GM23338 (cell line): ENCODE data around the gene PPM1H. TPM values are rescaled to one million over a fixed set of nuclear protein-coding genes. Genes with fewer than 3 reads are reported as not detected.

Source experiments
- ATAC-seq: fragments of 200-7000 bp; cut with Tn5 transposase; 3 replicates; pipeline ENCODE4 v1.9.1; 2020
- DNase-seq: peaks from one replicate; pipeline ENCODE4 v3.0.0-alpha.2; 2015; ENCODE audit warnings: low spot score
- H2AFZ ChIP-seq: fragments of 200-600 bp; sonication (generic); 2 replicates; pipeline ENCODE4 v1.8.0; 2016; ENCODE audit warnings: antibody characterized with exemption, mild to moderate bottlenecking, moderate library complexity
- H3F3A ChIP-seq: fragments of 200-600 bp; sonication (generic); replicated peaks from 2 replicates; pipeline ENCODE4 v1.8.0; 2017; ENCODE audit warnings: antibody characterized with exemption, mixed run types, low read depth
- H3K27ac ChIP-seq: fragments of 200-600 bp; sonication (generic); 2 replicates; pipeline ENCODE4 v1.6.1; 2016; ENCODE audit warnings: low read depth
- H3K27me3 ChIP-seq: fragments of 200-600 bp; sonication (generic); 2 replicates; pipeline ENCODE4 v1.8.0; 2016; ENCODE audit warnings: mild to moderate bottlenecking, mixed run types, moderate library complexity; ENCODE audit not compliant: insufficient read depth
- H3K36me3 ChIP-seq: fragments of 200-600 bp; sonication (generic); 2 replicates; pipeline ENCODE4 v1.8.0; 2016; ENCODE audit warnings: mild to moderate bottlenecking; ENCODE audit not compliant: insufficient read depth
- H3K4me1 ChIP-seq: fragments of 200-600 bp; sonication (generic); 2 replicates; pipeline ENCODE4 v1.8.0; 2016; ENCODE audit warnings: mild to moderate bottlenecking, moderate library complexity; ENCODE audit not compliant: insufficient read depth
- H3K4me2 ChIP-seq: fragments of 200-600 bp; sonication (generic); 2 replicates; pipeline ENCODE4 v1.7.1; 2017; ENCODE audit warnings: mixed run types
- H3K4me3 ChIP-seq: fragments of 200-600 bp; sonication (generic); 2 replicates; pipeline ENCODE4 v1.6.1; 2016; ENCODE audit warnings: mixed run types
- H3K79me2 ChIP-seq: fragments of 200-600 bp; sonication (generic); replicated peaks from 2 replicates; pipeline ENCODE4 v1.8.0; 2017; ENCODE audit warnings: mild to moderate bottlenecking; ENCODE audit not compliant: insufficient read depth
- H3K9me2 ChIP-seq: fragments of 200-600 bp; sonication (generic); 2 replicates; pipeline ENCODE4 v1.8.0; 2017; ENCODE audit not compliant: insufficient read depth
- H4K20me1 ChIP-seq: fragments of 200-600 bp; sonication (generic); replicated peaks from 2 replicates; pipeline ENCODE4 v1.8.0; 2017; ENCODE audit warnings: mild to moderate bottlenecking; ENCODE audit not compliant: insufficient read depth
- H3K27ac Mint-ChIP-seq: 2 replicates; pipeline ENCODE4 v1.8.0; 2020; ENCODE audit warnings: inconsistent platforms, mild to moderate bottlenecking, moderate library complexity, mixed read lengths
- H3K27me3 Mint-ChIP-seq: 3 replicates; pipeline ENCODE4 v1.8.0; 2022; ENCODE audit warnings: low read depth, mild to moderate bottlenecking, moderate library complexity, mixed read lengths, inconsistent platforms; ENCODE audit not compliant: insufficient read depth, poor library complexity
- H3K36me3 Mint-ChIP-seq: 3 replicates; pipeline ENCODE4 v1.8.0; 2021; ENCODE audit warnings: low read depth, mild to moderate bottlenecking, inconsistent platforms, moderate library complexity, mixed read lengths
- H3K4me1 Mint-ChIP-seq: 3 replicates; pipeline ENCODE4 v1.8.0; 2020; ENCODE audit warnings: mild to moderate bottlenecking, inconsistent platforms, mixed read lengths
- H3K4me3 Mint-ChIP-seq: 3 replicates; pipeline ENCODE4 v1.8.0; 2021; ENCODE audit warnings: moderate library complexity, mild to moderate bottlenecking, inconsistent platforms, mixed read lengths
- H3K9me3 Mint-ChIP-seq: 3 replicates; pipeline ENCODE4 v1.8.0; 2020; ENCODE audit warnings: moderate library complexity, mild to moderate bottlenecking, inconsistent platforms, mixed read lengths
- CREB1 ChIP-seq: fragments of 250-450 bp; sonication (Bioruptor Pico); IDR thresholded peaks from 2 replicates; pipeline ENCODE4 v1.5.0; 2020; ENCODE audit warnings: low read depth, mild to moderate bottlenecking, moderate library complexity
- CTCF ChIP-seq, 2 experiments: fragments of 200-600 bp in 1 of 2; sonication (generic) in 1 of 2; conservative IDR thresholded peaks; 2 replicates each; pipeline versions ENCODE4 v1.5.1 to v1.6.1; 2016 to 2017; ENCODE audit warnings: antibody characterized with exemption in 2 of 2, low read depth in 2 of 2, mild to moderate bottlenecking in 2 of 2, moderate library complexity in 1 of 2
- EZH2 ChIP-seq: fragments of 200-600 bp; sonication (generic); IDR thresholded peaks from one replicate; pipeline ENCODE4 v1.8.0; 2017; ENCODE audit warnings: antibody characterized with exemption, mild to moderate bottlenecking, low read depth; ENCODE audit not compliant: unreplicated experiment
- EZH2phosphoT487 ChIP-seq: fragments of 200-600 bp; sonication (generic); IDR thresholded peaks from one replicate; pipeline ENCODE4 v1.8.1; 2018; ENCODE audit warnings: antibody characterized with exemption; ENCODE audit not compliant: unreplicated experiment
- JUNB ChIP-seq: IDR thresholded peaks from one replicate; pipeline ENCODE4 v1.6.1; 2016; ENCODE audit warnings: antibody characterized with exemption; ENCODE audit not compliant: unreplicated experiment
- NANOG ChIP-seq: IDR thresholded peaks from 2 replicates; pipeline ENCODE4 v1.6.1; 2016; ENCODE audit warnings: antibody characterized with exemption, borderline replicate concordance
- POLR2AphosphoS5 ChIP-seq: IDR thresholded peaks from 2 replicates; pipeline ENCODE4 v1.6.1; 2016; ENCODE audit warnings: antibody characterized with exemption, low read depth
- ZNF114 ChIP-seq: fragments of 250-450 bp; sonication (Bioruptor Pico); IDR thresholded peaks from 2 replicates; pipeline ENCODE4 v1.5.0; 2020; ENCODE audit warnings: mild to moderate bottlenecking, moderate library complexity
- ZNF331 ChIP-seq: fragments of 250-450 bp; sonication (Bioruptor Pico); IDR thresholded peaks from 2 replicates; pipeline ENCODE4 v1.5.0; 2020; ENCODE audit warnings: low read depth, mild to moderate bottlenecking, moderate library complexity
- ZNF462 ChIP-seq: fragments of 250-450 bp; sonication (Bioruptor Pico); IDR thresholded peaks from 2 replicates; pipeline ENCODE4 v1.5.0; 2020; ENCODE audit warnings: mild to moderate bottlenecking, moderate library complexity
- polyA plus RNA-seq: library from polyadenylated mRNA; unstranded; fragments of >200 nt; fragmentation: Nextera tagmentation; extraction: Ambion mirVana; gene quantifications from 2 replicates; pipeline ENCODE4 v1.2.1, GENCODE V29; 2016
- total RNA-seq: library from RNA; depleted of rRNA; stranded (reverse); fragments of >200 nt; shearing (Covaris generic); gene quantifications from 2 replicates; pipeline ENCODE4 v1.2.3, GENCODE V29; 2014
- TF ChIP-seq, protein P1 (sequence below): IDR thresholded peaks from 2 replicates; pipeline ENCODE4 v1.6.1; 2016; ENCODE audit warnings: antibody characterized with exemption
- TF ChIP-seq, protein P2 (sequence below): IDR thresholded peaks from one replicate; pipeline ENCODE4 v1.6.1; 2018; ENCODE audit warnings: antibody characterized with exemption; ENCODE audit not compliant: unreplicated experiment

Gene PPM1H
- total and polyA plus RNA-seq, 2 experiments from 2014 or later = 11.4 to 41.2 TPM

DNA sequence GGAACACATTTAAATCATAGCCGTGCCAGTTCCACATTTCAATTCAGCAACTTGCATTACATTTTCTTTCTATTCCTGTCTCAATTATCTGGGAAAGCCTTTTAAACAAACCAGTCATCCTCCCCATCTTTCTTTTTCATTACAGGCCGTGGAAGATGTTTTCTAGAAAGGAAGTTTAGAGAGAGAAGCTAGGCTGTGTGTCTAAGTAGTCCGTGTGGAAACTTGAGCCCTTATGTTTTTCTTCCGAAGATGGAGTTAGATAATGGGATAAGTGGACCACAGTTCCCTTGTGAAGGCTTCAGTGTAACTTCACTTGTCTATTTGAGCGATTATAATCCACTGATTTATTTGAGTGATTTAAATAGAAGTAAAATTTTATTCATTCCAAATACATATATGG lies 12.4 kb upstream of the PPM1H start:
- H3K9me2 ChIP-seq = no peaks in the 10 kb centered on the region
- Mint-ChIP-seq H3K27me3 (no peaks in the 10 kb centered on the region), H3K27ac (no peak overlapping the region)

More for the DNA sequence above, 12.4 kb upstream of the PPM1H start:
- TF ChIP-seq NANOG (no peak), ZNF114 (no peak), ZNF462 (CRISPR knock-in tag) (no peak), EZH2phosphoT487 (no peak), CTCF (conservative IDR thresholded peaks at IDR 0.05; ENCODE audit: low read depth in 2 of 2) (no peak), JUNB (no peak), EZH2 (no peak), CREB1 (CRISPR knock-in tag) (no peak), ZNF331 (CRISPR knock-in tag) (no peak), POLR2AphosphoS5 (no peak)
- TF ChIP-seq, protein P1, sequence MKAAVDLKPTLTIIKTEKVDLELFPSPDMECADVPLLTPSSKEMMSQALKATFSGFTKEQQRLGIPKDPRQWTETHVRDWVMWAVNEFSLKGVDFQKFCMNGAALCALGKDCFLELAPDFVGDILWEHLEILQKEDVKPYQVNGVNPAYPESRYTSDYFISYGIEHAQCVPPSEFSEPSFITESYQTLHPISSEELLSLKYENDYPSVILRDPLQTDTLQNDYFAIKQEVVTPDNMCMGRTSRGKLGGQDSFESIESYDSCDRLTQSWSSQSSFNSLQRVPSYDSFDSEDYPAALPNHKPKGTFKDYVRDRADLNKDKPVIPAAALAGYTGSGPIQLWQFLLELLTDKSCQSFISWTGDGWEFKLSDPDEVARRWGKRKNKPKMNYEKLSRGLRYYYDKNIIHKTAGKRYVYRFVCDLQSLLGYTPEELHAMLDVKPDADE = no peak
- TF ChIP-seq, protein P2, sequence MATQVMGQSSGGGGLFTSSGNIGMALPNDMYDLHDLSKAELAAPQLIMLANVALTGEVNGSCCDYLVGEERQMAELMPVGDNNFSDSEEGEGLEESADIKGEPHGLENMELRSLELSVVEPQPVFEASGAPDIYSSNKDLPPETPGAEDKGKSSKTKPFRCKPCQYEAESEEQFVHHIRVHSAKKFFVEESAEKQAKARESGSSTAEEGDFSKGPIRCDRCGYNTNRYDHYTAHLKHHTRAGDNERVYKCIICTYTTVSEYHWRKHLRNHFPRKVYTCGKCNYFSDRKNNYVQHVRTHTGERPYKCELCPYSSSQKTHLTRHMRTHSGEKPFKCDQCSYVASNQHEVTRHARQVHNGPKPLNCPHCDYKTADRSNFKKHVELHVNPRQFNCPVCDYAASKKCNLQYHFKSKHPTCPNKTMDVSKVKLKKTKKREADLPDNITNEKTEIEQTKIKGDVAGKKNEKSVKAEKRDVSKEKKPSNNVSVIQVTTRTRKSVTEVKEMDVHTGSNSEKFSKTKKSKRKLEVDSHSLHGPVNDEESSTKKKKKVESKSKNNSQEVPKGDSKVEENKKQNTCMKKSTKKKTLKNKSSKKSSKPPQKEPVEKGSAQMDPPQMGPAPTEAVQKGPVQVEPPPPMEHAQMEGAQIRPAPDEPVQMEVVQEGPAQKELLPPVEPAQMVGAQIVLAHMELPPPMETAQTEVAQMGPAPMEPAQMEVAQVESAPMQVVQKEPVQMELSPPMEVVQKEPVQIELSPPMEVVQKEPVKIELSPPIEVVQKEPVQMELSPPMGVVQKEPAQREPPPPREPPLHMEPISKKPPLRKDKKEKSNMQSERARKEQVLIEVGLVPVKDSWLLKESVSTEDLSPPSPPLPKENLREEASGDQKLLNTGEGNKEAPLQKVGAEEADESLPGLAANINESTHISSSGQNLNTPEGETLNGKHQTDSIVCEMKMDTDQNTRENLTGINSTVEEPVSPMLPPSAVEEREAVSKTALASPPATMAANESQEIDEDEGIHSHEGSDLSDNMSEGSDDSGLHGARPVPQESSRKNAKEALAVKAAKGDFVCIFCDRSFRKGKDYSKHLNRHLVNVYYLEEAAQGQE = no peak
- Mint-ChIP-seq H3K9me3 (no peaks in the 10 kb centered on the region), H3K4me3 (no peak overlapping the region), H3K36me3 (no peaks in the 10 kb centered on the region), H3K4me1 (peaks cover 6% of the 10 kb centered on the region; the same call in 2 of the 3 replicates)
- Histone ChIP-seq H3K27ac (no peak overlapping the region), H3K4me1 (no peaks in the 10 kb centered on the region; the same call in 1 of the 2 replicates), H3K4me2 (no peak overlapping the region), H2AFZ (no peak overlapping the region), H3K27me3 (no peaks in the 10 kb centered on the region), H3F3A (no peaks in the 10 kb centered on the region), H4K20me1 (no peaks in the 10 kb centered on the region), H3K36me3 (no peaks in the 10 kb centered on the region), H3K79me2 (no peaks in the 10 kb centered on the region), H3K4me3 (no peak overlapping the region)
- no peak for DNase-seq
- ATAC-seq = no peak
